Left forelimb (tissue), 1 donor: ENCODE data around the gene ADCYAP1R1.

ENCODE experiments used
- DNase-seq: peaks from one replicate; pipeline ENCODE4 v3.0.0-alpha.2; 2018; ENCODE audit warnings: low spot score

Gene ADCYAP1R1

DNA sequence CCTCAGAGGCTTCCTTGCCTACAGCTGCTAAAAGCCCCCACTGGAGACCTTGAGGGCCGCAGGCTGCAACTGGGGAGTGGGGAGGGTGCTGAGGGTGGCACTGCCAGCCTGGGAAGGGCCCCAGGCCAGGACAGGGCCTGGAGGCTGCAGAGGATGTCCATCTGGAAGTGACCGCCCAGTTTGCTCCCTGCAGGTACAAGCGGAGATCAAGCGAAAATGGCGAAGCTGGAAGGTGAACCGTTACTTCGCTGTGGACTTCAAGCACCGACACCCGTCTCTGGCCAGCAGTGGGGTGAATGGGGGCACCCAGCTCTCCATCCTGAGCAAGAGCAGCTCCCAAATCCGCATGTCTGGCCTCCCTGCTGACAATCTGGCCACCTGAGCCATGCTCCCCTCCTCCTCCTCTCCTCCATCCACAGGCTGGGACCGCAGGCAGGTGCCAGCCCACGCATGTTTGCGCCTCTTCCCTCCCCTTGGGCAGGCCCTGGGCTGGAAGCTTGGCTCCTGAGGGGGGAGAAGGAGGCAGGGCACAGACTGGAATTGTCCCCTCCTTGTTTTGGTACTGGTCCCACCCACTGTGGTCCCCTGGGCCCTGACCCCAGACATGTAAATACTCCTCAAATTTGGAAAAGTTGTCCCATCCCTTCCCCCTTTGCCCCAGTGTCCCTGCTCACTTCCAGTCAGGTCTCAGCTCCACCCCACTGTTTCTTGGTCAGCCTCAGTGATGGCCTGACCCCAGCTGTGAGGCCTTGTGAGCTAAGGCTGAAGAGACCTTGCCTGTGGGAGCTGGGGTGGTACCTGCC is 54.4 kb downstream of the ADCYAP1R1 start:
- DNase-seq: peak; percentile 47

DNA sequence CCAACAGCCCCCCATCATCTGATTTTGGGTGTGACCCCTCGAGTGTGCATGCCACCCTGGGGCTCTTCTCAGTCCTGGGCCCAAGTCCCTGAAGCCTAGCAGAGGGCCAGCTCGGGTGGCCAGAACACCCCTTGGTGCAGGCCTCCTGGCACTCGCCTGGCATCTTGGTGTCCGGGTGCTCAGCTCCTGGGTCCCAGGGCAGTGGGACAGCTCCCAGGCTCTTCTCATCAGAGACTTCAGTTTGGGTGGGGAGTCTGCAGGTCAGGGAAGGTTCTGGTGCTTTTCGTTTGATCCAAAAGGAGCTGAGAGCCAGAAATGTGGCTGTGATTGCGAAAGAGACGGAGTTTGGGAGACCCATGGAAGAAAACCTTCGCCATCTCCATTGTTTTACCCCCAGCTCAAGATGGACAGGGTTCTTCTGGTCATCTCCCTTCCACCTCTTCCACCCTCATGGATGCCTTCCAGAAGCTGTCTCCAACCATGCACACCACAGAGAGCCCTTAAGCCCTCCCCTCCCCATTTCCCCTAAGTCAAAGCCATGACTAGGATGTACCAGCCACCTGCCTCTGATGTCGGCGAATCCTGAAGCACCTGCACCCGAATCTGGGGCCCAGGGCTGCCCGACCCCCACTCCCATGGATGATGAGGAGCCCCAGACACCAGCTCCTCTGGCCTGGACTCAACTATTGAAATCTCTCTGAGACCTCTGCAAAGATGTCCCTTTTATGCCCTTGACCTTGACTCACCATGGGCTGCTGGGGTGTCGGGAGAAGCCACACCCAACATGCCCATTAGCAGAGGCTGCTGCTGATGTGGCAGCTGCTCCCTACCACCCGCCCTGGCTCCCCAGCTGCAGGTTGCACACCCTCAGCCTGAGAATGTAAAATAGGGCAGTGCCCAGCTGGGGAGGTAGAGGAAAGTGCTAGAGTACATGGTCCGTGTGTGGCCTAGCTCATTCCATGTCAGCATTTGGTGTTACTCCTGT is 55.3 kb downstream of the ADCYAP1R1 start:
- peak; percentile 50 for DNase-seq

DNA sequence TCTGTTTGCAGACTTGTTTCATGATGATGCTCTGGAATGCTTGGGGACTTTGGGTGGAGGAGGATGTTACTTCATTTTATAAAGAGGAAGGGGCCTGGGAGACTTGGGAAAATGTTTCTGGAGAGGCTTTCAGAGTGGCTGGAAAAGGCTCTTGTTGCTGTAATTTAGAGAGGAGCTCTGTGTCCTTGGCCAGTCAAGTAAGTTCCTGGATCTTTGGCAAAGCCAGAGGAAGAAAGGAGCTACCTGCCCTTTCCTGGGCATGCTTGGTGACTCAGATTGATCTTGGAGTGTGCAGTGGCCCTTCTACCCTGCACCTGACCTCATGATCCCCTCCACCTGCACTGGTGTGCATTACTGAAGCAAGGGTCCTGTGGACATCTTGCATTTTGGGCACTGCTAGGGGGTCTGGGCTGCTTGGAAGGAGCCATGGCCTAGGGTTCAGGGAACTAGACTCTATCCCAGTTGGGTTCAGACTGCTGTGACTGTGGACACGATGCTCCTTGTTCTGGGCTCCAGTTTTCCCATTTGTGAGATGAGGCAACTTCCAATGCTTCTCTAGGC is 56.1 kb downstream of the ADCYAP1R1 start:
- DNase-seq: peak; percentile 36

DNA sequence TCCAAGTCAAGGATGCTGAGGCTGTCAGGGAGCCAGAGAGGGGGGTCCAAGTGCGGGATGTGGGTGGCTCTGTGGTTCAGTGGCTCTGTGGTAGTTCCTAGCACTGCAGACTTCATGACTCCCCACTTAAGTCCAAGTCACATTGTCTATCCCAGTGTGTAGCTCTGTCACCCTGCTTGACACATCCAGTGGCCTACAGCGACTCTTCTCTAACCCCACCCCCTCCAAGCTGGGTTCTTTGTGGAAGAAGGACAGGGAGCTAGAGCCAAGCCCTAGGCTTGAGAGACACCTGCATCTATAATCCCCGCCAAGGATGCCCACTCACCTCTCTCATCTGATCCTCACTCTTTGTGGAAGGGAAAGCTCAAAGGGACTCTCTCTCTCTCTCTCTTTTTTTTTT is 57.6 kb downstream of the ADCYAP1R1 start:
- DNase-seq: peak; percentile 25

DNA sequence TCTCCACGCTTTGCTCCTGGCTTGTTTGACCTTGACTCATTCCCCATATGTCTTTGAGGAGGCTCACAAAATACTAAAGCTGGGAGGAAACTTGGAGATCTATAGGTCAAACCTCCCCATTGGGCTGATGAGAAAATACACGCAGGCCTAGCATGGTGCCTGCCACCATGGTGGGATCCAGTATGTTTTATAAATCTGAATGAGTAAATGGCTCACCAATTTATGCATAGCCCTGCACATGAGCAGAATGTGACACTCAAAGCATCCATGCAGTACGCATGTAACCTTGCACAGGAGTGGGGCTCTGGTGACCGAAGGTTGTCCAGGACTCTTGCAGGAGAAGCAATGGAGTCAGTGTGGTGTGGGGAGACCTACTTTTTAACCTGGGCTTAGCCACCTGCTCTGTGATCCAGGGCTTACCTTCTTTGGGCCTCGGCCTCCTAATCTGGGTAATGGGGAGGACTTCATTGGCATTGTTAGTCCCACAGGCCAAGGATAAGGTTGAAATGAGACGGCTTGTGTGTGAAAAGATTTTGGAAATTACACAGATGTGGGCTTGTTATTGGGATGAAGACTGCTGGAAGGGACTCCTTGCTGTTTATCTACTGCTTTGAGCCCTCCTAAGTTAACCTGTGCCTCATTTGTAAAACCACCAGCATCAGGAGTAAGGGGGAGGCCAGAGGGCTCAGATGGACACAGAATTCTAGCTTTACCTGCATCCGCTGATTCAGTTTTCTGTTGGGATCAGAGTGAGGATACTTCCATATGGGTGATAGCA is 58.4 kb downstream of the ADCYAP1R1 start:
- DNase-seq: no peak

DNA sequence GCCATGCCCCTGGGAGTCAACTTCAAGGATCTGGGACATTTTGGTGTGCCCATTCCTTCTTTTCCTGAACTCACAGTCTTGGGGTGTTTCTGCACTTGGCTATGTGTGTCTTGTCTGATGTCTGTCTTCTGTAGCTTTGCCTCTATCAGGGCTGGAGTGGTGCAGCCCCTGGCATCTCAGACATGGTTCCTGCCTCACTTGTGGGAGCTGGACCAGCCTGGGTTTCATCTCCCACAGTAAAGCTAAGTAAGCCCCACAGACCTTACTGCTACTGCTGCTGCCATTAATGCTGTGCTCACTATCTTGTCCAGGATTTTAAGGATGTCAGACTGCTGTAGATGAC is 59.0 kb downstream of the ADCYAP1R1 start:
- DNase-seq: no peak

DNA sequence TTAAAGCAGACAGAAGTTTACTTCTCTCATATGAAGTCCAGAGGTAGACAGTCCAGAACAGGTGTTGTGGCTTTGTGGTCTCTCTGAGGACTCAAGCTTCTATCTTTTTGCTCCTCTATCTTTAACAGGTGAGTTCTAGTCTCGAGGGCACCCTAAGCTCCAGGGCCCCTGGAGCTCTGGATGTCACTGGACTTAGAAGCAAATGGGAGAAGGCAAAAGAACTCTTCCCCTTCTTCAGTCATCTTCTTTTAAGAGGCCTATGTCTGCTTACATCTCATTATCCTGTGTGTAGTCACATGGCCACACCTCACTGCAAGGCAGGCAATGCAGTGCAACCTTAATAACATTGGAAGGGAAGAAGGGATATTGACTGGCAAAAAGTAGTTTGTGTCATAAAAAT is 61.6 kb downstream of the ADCYAP1R1 start:
- DNase-seq: no peak

DNA sequence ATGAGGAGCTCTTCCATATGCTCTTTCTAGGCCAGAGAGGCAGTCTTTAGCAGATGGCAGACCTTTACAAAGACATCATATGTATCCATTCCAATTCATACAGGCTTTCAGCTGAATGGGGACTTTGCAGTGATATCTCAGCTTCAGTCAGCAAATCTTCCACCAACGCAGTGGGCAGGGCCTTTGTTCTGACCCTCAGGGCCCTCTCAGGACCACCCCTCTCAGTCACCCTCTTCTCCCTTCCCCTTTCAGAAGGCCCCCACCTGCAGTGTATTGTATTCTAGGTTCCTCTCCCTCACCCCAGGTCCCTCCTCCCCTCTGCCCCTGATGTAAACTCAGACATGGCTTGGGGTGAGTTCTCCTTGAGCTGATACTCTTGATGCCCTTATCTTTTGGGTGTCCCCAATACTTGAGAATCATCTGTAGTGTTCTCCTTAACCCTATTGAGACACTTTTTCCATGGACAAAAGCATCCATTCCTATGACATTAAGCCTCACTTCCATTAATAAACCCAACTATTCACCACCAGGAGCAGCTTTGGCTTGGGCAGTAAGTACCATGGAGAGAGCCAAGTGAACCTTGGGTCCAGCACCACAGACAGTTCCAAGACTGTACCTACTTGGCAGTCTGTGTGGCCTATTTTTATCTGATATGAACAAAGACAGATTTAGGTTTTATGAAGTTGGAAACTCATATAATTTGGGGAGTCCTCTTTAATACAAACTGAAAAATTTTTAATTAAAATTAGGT is 62.7 kb downstream of the ADCYAP1R1 start:
- peak; percentile 53 for DNase-seq

DNA sequence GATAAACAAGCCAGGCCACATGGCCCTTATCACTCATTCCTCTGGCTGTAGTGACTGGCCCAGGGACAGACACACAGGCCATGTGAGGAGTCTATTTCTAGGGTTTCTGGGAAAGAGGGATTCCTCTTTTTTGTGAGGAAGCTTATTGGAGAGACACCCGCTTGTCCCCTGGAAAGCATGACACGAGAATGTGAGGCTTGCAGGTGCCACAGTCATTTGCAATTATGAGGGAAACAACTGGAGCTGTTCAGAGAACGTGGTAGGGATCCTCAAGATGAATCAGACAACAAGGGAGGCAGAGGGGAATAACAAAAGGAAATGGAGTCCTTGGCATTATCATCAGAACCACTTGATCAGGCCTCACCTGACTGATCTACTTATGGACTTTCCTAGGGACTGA is 64.5 kb downstream of the ADCYAP1R1 start:
- peak; percentile 17 for DNase-seq

DNA sequence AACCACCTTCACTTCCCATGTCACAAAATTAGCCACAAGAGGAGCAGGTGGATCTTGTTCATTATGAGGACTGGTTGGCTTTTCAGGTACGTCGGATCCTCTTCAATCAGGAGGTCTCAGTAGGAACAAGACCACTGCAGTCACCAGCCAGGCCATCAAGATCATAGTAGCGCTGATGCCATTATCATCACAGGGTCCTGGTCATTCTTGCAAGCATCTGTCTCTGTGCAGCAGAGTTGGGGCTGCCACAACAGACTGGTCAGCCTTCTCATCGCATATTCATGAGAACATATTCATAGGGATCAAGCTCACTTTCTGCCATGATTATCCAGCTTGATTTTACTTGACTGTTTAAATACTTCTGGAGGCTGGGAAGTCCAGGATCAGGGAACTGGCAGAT is 67.1 kb downstream of the ADCYAP1R1 start:
- DNase-seq: no peak

DNA sequence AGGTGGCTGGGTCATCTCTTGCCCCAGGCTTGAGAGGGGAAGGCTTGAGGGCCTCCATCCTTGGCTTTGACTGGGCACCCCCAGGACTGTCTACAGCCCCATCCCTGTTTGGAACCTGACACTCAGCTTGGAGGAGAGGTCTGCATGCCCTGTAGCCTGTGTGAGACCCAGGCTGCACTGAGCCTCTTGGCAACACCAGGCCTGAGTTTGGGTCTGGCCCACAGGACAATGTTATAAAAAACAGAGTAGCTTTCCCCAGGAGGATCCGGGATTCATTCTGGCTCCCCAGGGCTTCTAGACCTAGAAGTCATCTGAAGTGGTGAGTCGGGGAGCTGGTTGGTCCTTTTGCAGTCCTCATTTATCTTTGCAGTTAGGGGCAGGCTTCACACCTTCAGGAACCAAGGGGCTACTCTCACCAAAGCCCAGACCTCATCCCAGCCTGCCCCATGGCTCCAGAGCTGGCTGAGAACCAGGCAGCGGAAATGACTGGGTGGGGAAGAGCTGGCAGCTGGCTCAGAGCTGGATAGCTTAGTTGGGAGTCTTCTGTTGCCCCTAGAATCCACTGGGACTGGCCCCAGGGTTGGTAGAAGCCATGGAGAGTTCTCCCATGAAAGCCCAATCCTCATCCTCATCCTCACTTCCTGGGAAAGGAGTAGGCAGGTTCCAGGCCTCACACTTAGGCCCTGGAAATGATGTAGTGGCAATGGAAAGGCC is 68.8 kb downstream of the ADCYAP1R1 start:
- peak; percentile 58 for DNase-seq

DNA sequence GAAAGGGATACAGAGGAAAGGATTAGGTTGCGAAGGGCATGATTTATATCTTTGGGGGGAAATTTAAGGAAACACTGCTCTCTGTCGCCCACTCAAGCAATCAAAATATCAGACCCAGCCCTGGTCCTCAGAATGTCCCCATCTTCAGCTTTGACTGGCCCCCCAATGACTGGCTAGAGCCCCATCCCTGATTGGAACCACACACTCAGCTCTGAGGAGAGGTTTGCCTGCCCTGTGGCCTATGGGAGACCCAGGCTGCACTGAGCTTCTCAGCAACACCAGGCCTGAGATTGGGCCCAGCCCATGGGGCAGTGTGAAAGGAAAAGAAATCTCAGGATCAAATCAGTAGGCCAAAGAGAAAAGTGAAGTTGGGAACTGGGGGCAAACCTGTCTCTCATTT is 69.5 kb downstream of the ADCYAP1R1 start:
- peak; percentile 53 for DNase-seq

DNA sequence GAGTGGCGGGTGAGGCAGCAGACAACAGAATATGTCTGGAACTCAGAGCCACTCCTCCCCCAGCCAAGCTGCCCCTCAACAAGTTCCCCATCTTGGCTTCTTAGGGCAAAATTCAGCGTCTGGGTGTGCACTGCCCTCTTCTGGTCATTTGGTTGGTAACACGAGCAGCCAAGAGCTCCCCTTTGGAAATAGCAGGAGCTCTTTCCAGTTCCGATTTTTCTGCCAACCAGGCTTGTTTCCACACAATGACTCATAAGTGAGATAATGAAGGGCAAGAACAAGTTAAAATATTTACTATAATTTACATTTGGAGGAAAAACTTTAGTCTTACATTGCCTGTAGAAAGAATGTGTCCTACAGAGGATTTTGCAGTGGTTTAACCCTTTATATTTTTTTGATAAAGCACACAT is 70.5 kb downstream of the ADCYAP1R1 start:
- DNase-seq: peak; percentile 69

DNA sequence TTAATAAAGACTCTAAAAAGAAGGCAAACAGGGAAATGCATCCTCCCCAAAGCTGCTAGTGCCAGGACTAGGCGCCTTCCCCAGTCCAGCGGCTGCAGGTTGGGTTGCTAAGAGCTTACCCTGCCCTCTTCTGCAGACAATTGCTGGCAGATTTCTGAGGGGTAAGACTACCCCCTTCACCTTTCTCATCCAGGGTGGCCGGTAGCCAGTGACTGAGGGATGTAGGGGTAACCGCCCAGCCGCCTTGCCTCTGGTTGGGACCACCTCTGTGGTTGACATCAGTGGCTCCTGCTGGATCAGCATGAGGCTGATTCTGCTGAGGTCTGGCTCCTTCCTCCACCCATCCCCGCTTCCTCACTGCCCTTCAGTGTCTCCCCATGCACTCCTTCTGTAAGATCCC is 71.2 kb downstream of the ADCYAP1R1 start:
- DNase-seq: peak; percentile 61

DNA sequence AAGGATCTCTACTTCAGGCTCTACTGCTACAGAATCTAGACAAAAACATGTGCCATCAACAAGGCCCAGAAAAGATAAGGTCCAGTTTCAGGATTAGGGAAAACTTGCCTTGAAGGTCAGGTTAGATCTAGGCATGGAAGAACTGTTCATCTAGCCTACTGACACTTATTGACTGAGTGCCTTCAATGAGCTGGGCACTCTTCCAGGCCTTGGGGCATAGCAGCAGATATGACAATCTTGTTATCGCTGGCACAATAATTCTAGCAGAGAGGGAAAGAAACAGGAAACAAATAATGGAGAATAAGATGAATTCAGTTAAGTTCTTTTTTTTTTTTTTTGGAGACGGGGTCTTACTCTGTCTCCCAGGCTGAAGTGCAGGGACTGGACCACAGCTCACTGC is 71.6 kb downstream of the ADCYAP1R1 start:
- DNase-seq: no peak

DNA sequence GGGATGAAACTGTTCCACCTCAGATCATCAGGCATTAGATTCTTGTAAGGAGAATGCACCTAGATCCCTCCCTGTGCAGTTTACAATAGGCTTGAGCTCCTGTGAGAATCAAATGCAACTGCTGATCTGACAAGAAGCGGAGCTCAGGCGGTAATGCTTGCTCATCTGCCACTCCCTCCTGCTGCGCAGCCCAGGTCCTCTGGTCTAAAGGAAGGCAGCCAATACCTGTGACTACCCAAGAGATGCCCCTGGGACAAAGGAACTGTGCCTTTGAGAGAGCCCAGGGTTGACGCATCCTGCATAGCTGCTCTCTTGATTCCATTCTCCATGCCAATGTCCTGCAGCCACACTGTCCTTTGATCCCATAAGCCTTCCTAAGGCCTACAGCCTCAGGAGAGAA is 73.1 kb downstream of the ADCYAP1R1 start:
- peak; percentile 57 for DNase-seq

DNA sequence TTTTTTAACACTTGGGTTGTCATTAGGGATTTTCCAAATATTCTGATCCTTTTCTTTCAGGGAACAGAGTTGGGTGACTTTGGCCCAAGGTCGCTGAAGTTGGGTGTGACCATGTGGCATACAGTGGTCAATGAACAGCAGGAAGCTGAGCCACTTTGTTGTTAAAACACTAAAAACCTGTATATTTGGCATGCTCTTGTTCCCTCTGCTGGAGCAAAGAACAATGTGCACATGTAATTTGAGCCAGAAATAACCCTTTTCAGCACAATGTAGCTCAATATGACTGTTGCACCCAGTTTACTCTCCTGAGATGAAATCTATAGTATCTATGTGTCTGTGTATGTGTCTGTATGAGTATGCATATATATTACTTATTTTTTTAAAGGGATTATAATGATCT is 74.9 kb downstream of the ADCYAP1R1 start:
- DNase-seq: peak; percentile 17

DNA sequence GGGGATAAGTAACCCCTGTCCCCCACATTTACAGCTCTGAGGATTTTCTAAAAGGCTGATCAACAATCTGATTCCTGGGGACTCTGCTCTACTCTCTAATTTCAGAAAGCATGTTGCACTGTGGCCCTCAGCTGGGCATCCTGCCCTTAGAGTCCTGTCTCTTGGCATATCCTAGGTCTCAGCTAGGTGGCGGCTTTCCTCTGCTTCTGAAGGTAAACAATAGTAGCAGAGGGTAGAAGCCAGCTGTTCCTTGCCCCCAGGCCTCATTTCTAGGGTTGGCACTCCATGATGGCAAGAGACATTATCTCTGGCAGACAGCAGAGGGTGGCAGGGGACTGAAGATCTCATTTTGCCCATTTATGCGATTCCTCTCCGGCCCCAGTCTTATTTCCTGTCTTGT is 77.0 kb downstream of the ADCYAP1R1 start:
- DNase-seq: peak; percentile 34

DNA sequence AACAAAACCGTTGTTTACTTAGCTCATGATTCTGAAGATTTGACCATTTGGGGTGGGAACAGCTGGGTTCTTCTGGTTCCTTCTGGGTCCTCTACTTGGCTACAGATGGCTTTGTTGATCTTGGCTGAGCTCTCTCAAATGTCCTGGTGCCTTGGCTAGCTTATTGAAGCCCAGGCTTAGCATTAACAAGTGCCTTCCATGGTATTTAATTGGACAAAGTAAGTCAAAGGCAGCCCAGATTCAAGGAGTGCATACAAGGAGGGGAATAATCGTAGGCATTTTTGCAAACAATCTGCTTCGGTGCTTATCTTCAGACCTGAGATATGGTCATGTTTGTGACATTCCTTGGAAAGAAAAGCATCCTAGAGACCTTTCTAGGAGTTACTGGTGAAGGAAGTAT is 81.4 kb downstream of the ADCYAP1R1 start:
- DNase-seq: no peak
